Osteoblast (primary cell): Measurements from ENCODE around the gene TCL1B. TPM values are rescaled to one million over a fixed set of nuclear protein-coding genes. Genes with fewer than 3 reads are reported as not detected.

ENCODE experiments used
- DNase-seq: peaks from one replicate; pipeline ENCODE4 v3.0.0; 2011; ENCODE audit warnings: low spot score, mixed read lengths; ENCODE audit not compliant: insufficient read length; ENCODE audit errors: missing footprints
- H2AFZ ChIP-seq: 2 replicates; pipeline ENCODE4 v1.6.0; 2011; ENCODE audit warnings: mild to moderate bottlenecking, low read length
- H3K27ac ChIP-seq: 2 replicates; pipeline ENCODE4 v1.5.1; 2011; ENCODE audit warnings: mild to moderate bottlenecking, low read depth, low read length, moderate library complexity
- H3K27me3 ChIP-seq: 2 replicates; pipeline ENCODE4 v1.6.0; 2012; ENCODE audit warnings: mild to moderate bottlenecking, control low read depth, inconsistent platforms, low read length, moderate library complexity; ENCODE audit not compliant: insufficient read depth
- H3K36me3 ChIP-seq: 2 replicates; pipeline ENCODE4 v1.5.1; 2011; ENCODE audit warnings: mild to moderate bottlenecking, low read length, control low read depth, moderate library complexity; ENCODE audit not compliant: insufficient read depth
- H3K4me1 ChIP-seq: 2 replicates; pipeline ENCODE4 v1.5.1; 2011; ENCODE audit warnings: mild to moderate bottlenecking, low read length, control low read depth, moderate library complexity; ENCODE audit not compliant: insufficient read depth
- H3K4me2 ChIP-seq: 2 replicates; pipeline ENCODE4 v1.6.0; 2011; ENCODE audit warnings: mild to moderate bottlenecking, low read length; ENCODE audit not compliant: insufficient read depth
- H3K4me3 ChIP-seq: fragments of 200-600 bp; sonication (generic); 3 replicates; pipeline ENCODE4 v1.5.1; 2012; ENCODE audit warnings: mild to moderate bottlenecking, low read length, inconsistent platforms; ENCODE audit not compliant: insufficient read depth
- H3K79me2 ChIP-seq: 2 replicates; pipeline ENCODE4 v1.6.0; 2012; ENCODE audit warnings: mild to moderate bottlenecking, low read length, control low read depth, inconsistent platforms; ENCODE audit not compliant: insufficient read depth
- H3K9me3 ChIP-seq: 2 replicates; pipeline ENCODE4 v1.5.1; 2011; ENCODE audit warnings: low read depth, low read length, control low read depth
- H4K20me1 ChIP-seq: 2 replicates; pipeline ENCODE4 v1.6.0; 2012; ENCODE audit warnings: mild to moderate bottlenecking, low read length, control low read depth; ENCODE audit not compliant: insufficient read depth
- total RNA-seq: library from RNA; depleted of rRNA; stranded (reverse); fragments of >200 nt; gene quantifications from 2 replicates; pipeline ENCODE4 v1.2.3, GENCODE V29; 2012
- TF ChIP-seq, protein P1 (sequence below): IDR thresholded peaks from 2 replicates; pipeline ENCODE4 v1.5.1; 2011; ENCODE audit warnings: mild to moderate bottlenecking, low read depth, low read length, moderate library complexity; ENCODE audit errors: extremely low read depth

The TCL1B gene
- total RNA-seq, 1 donor = not detected

DNA sequence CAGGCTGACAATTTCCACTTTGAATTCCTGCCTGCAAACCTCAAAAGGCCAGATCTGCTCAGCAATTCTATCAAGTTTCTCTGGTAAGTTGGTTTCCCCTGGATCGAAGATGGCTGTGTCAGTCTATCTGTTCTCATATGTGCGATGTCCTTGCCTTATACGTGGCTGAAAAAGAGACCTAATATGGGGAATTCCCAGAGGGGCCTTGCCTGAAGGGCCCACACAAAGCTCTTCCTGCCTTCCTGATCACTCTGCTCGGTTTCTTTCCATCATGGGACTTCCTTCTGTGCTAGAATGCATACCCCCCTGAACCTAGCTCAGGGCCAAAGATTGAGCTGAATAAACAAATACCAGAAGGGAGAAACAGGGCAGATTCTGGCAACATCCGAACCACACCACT lies 13.2 kb downstream of the TCL1B start:
- Histone ChIP-seq H3K4me2 (no peak overlapping the region), H2AFZ (no peak overlapping the region), H4K20me1 (no peaks in the 10 kb centered on the region), H3K36me3 (no peaks in the 10 kb centered on the region), H3K27me3 (no peaks in the 10 kb centered on the region), H3K79me2 (no peaks in the 10 kb centered on the region), H3K9me3 (no peaks in the 10 kb centered on the region), H3K27ac (no peak overlapping the region), H3K4me1 (no peaks in the 10 kb centered on the region), H3K4me3 (no peak overlapping the region)
- TF ChIP-seq, protein P1, sequence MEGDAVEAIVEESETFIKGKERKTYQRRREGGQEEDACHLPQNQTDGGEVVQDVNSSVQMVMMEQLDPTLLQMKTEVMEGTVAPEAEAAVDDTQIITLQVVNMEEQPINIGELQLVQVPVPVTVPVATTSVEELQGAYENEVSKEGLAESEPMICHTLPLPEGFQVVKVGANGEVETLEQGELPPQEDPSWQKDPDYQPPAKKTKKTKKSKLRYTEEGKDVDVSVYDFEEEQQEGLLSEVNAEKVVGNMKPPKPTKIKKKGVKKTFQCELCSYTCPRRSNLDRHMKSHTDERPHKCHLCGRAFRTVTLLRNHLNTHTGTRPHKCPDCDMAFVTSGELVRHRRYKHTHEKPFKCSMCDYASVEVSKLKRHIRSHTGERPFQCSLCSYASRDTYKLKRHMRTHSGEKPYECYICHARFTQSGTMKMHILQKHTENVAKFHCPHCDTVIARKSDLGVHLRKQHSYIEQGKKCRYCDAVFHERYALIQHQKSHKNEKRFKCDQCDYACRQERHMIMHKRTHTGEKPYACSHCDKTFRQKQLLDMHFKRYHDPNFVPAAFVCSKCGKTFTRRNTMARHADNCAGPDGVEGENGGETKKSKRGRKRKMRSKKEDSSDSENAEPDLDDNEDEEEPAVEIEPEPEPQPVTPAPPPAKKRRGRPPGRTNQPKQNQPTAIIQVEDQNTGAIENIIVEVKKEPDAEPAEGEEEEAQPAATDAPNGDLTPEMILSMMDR = no peak
- no peak for DNase-seq

- H3K9me3 ChIP-seq = no peaks in the 10 kb centered on the region
- H3K79me2 ChIP-seq = no peaks in the 10 kb centered on the region
- no peaks in the 10 kb centered on the region for H3K4me1 ChIP-seq
- H3K27ac ChIP-seq = no peak overlapping the region
- TF ChIP-seq, protein P1 = no peak
- DNase-seq = no peak
- no peaks in the 10 kb centered on the region for H3K27me3 ChIP-seq
- no peak overlapping the region for H3K4me2 ChIP-seq
- H2AFZ ChIP-seq = no peak overlapping the region
- H4K20me1 ChIP-seq = no peaks in the 10 kb centered on the region
- no peaks in the 10 kb centered on the region for H3K36me3 ChIP-seq
- H3K4me3 ChIP-seq = no peak overlapping the region
These were observed 14.2 kb downstream of the TCL1B start for GRCh38 chr14:95700221-95700976.

GRCh38 chr14:95701846-95702221 lies 15.6 kb downstream of the TCL1B start:
- Histone ChIP-seq H3K27me3 (no peaks in the 10 kb centered on the region), H3K36me3 (no peaks in the 10 kb centered on the region), H3K9me3 (no peaks in the 10 kb centered on the region), H3K27ac (no peak overlapping the region), H3K4me3 (no peak overlapping the region), H4K20me1 (no peaks in the 10 kb centered on the region), H3K79me2 (no peaks in the 10 kb centered on the region), H3K4me2 (no peak overlapping the region), H2AFZ (no peak overlapping the region), H3K4me1 (no peaks in the 10 kb centered on the region)
- DNase-seq = no peak
- TF ChIP-seq, protein P1 = no peak

- Histone ChIP-seq H4K20me1 (no peaks in the 10 kb centered on the region), H3K4me2 (no peak overlapping the region), H3K36me3 (no peaks in the 10 kb centered on the region), H3K79me2 (no peaks in the 10 kb centered on the region), H3K4me1 (no peaks in the 10 kb centered on the region), H3K9me3 (no peaks in the 10 kb centered on the region), H3K4me3 (no peak overlapping the region), H3K27me3 (no peaks in the 10 kb centered on the region), H3K27ac (no peak overlapping the region), H2AFZ (no peak overlapping the region)
- DNase-seq = no peak
- TF ChIP-seq, protein P1 = no peak
These were observed 17.1 kb downstream of the TCL1B start for GRCh38 chr14:95703341-95703740.
